Activated B cell treated with CpG ODN at 0.5 μM for 24 hours (primary cell): ENCODE data around the gene ENTPD1. TPM values are rescaled to one million over a fixed set of nuclear protein-coding genes. Genes with fewer than 3 reads are reported as not detected.

Source experiments
- ATAC-seq: fragments of 200-7000 bp; cut with Tn5 transposase; one replicate; pipeline ENCODE4 v1.10.0; 2021; ENCODE audit warnings: low read depth, mild to moderate bottlenecking, moderate library complexity
- CTCF ChIA-PET: fragments of 350-600 bp; sonication (Branson Sonifier 250); formaldehyde crosslinking; loops from one replicate; lab custom pipeline; 2021; ENCODE audit warnings: antibody characterized with exemption; lab: Charles Lee
- POLR2A ChIA-PET: fragments of 350-600 bp; sonication (Branson Sonifier 250); formaldehyde crosslinking; loops from one replicate; lab custom pipeline; 2021; ENCODE audit warnings: antibody characterized with exemption; lab: Charles Lee
- DNase-seq: peaks from one replicate; pipeline ENCODE4 v3.0.0; 2022
- H3K27ac Mint-ChIP-seq: one replicate; pipeline ENCODE4 v1.8.0; 2020; ENCODE audit warnings: mixed read lengths
- H3K27me3 Mint-ChIP-seq: one replicate; pipeline ENCODE4 v1.8.0; 2021; ENCODE audit warnings: mixed read lengths
- H3K36me3 Mint-ChIP-seq: one replicate; pipeline ENCODE4 v1.8.0; 2021; ENCODE audit warnings: low read depth, mixed read lengths
- H3K4me1 Mint-ChIP-seq: one replicate; pipeline ENCODE4 v1.8.0; 2021; ENCODE audit warnings: mixed read lengths
- H3K4me3 Mint-ChIP-seq: one replicate; pipeline ENCODE4 v1.8.0; 2020; ENCODE audit warnings: mild to moderate bottlenecking, mixed read lengths
- H3K9me3 Mint-ChIP-seq: one replicate; pipeline ENCODE4 v1.8.0; 2020; ENCODE audit warnings: mixed read lengths
- CTCF ChIP-seq: fragments of 200-600 bp; IDR thresholded peaks from one replicate; pipeline ENCODE4 v1.8.0; 2022; ENCODE audit warnings: antibody characterized with exemption, mild to moderate bottlenecking
- intact Hi-C: fragments of 100-400 bp; cut with micrococcal nuclease; formaldehyde crosslinking; loops from one replicate; pipeline ENCODE4 v1.15.1; 2024
- total RNA-seq: library from RNA; stranded (reverse); gene quantifications from 2 replicates; pipeline ENCODE4 v1.2.3, GENCODE V29; 2022

ENTPD1 gene
- total RNA-seq, 1 donor from 2014 or later, result 187 TPM

- TF ChIP-seq CTCF, result no peak
- Mint-ChIP-seq H3K27me3 (no peaks in the 10 kb centered on the region), H3K36me3 (peaks cover 24% of the 10 kb centered on the region), H3K9me3 (no peaks in the 10 kb centered on the region), H3K4me3 (peak overlapping the region; percentile 32), H3K4me1 (peaks cover 94% of the 10 kb centered on the region), H3K27ac (peak overlapping the region; percentile 94)
- peak; percentile 15 for ATAC-seq
- intact Hi-C loops, result loop anchor here (1.0 kb wide), 4 partner anchors 9 to 96 kb away; no protein-coding TSS in a partner anchor
- ChIA-PET POLR2A (interaction anchor here (0.8 to 14.6 kb wide), 7 partner anchors 8 to 48 kb away, joined by 5 to 298 read pairs (median 8); partner anchors contain the start of gene ENTPD1), CTCF (interaction anchor here (0.9 to 1.6 kb wide), 2 partner anchors 35 to 48 kb away, joined by 4 to 7 read pairs; no protein-coding TSS in a partner anchor)
- no peak for DNase-seq
These were observed 36.9 kb downstream of the ENTPD1 start for GRCh38 chr10:95792874-95793285.

- no peaks in the 10 kb centered on the region for H3K9me3 Mint-ChIP-seq
- no peak for TF ChIP-seq CTCF
- intact Hi-C loops, result loop anchor here (1.0 kb wide), 3 partner anchors 9 to 39 kb away; no protein-coding TSS in a partner anchor
- peak; percentile 77 for ATAC-seq
- peaks cover 27% of the 10 kb centered on the region for H3K36me3 Mint-ChIP-seq
- peaks cover 94% of the 10 kb centered on the region for H3K4me1 Mint-ChIP-seq
- H3K27me3 Mint-ChIP-seq, result no peaks in the 10 kb centered on the region
- CTCF ChIA-PET, result interaction anchor here (0.8 to 3.2 kb wide), 7 partner anchors 9 to 100 kb away, joined by 3 to 18 read pairs (median 4); partner anchors contain the start of gene TCTN3
- POLR2A ChIA-PET, result interaction anchor here (0.7 to 14.6 kb wide), 15 partner anchors 9 to 100 kb away, joined by 3 to 298 read pairs (median 5); partner anchors contain the start of genes ENTPD1 and TCTN3
- peak overlapping the region; percentile 94 for H3K27ac Mint-ChIP-seq
- no peak for DNase-seq
- H3K4me3 Mint-ChIP-seq, result peak overlapping the region; percentile 71
These were observed 37.6 kb downstream of the ENTPD1 start for GRCh38 chr10:95793401-95794045.

GRCh38 chr10:95794195-95794594 lies 38.2 kb downstream of the ENTPD1 start:
- POLR2A ChIA-PET, result interaction anchor here (0.7 to 9.5 kb wide), 13 partner anchors 9 to 101 kb away, joined by 3 to 135 read pairs (median 5); partner anchors contain the start of genes ENTPD1 and TCTN3
- no peak for TF ChIP-seq CTCF
- DNase-seq, result no peak
- peaks cover 95% of the 10 kb centered on the region for H3K4me1 Mint-ChIP-seq
- CTCF ChIA-PET, result interaction anchor here (0.8 to 3.2 kb wide), 6 partner anchors 10 to 100 kb away, joined by 3 to 18 read pairs (median 4); partner anchors contain the start of gene TCTN3
- H3K27ac Mint-ChIP-seq, result peak overlapping the region; percentile 94
- peaks cover 28% of the 10 kb centered on the region for H3K36me3 Mint-ChIP-seq
- intact Hi-C loops, result no loop called here
- no peaks in the 10 kb centered on the region for H3K27me3 Mint-ChIP-seq
- no peak for ATAC-seq
- no peak overlapping the region for H3K4me3 Mint-ChIP-seq
- peaks cover 2% of the 10 kb centered on the region for H3K9me3 Mint-ChIP-seq

- Mint-ChIP-seq H3K36me3 (peaks cover 35% of the 10 kb centered on the region), H3K4me1 (peaks cover 99% of the 10 kb centered on the region), H3K27me3 (no peaks in the 10 kb centered on the region), H3K4me3 (peak overlapping the region; percentile 2), H3K9me3 (peaks cover 11% of the 10 kb centered on the region), H3K27ac (peak overlapping the region; percentile 94)
- intact Hi-C loops, result loop anchor here (1.0 kb wide), 1 partner anchor 24 kb away; no protein-coding TSS in a partner anchor
- ChIA-PET CTCF (interaction anchor here (1.1 to 3.2 kb wide), 4 partner anchors 38 to 102 kb away, joined by 4 to 18 read pairs (median 6); partner anchors contain the start of gene TCTN3), POLR2A (interaction anchor here (1.0 to 9.5 kb wide), 8 partner anchors 11 to 69 kb away, joined by 3 to 135 read pairs (median 6); partner anchors contain the start of gene ENTPD1)
- TF ChIP-seq CTCF, result no peak
- ATAC-seq, result no peak
- no peak for DNase-seq
These were observed 39.6 kb downstream of the ENTPD1 start for GRCh38 chr10:95795602-95796001.
